ENCODE data around the gene BCOR.
A peak's percentile ranks its signal among the peaks of the same experiment; 100 is the strongest.

BCOR gene

DNA sequence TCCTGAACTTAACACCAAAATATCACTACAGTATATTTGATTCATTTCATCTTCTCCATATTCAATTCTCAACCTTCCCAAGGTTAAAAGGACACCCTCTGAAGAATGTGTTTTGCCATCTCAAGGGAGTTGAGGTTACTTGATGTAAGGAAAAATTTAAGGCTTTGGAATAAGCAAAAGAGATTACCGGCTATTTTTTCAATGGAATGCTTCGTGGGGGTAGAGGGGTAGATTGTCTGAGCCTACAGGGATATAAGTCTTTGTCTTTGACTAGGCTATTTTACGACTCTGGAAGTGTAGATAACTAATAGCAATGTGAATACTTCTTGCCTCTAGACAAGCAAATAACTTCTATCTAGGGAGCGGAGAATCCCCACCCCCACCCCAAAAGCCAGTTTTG, 78.2 kb downstream of the BCOR start:
- no peak for DNase-seq (ENCODE audit: low read depth)

- no peak for DNase-seq (ENCODE audit: low read depth)
These were observed 79.7 kb downstream of the BCOR start for GRCh38 chrX:40018041-40018440.

- DNase-seq (ENCODE audit: low read depth), result no peak
These were observed 81.0 kb downstream of the BCOR start for GRCh38 chrX:40016749-40017148.

- no peak for DNase-seq (ENCODE audit: low read depth)
These were observed 82.1 kb downstream of the BCOR start for GRCh38 chrX:40015693-40016092.

DNA sequence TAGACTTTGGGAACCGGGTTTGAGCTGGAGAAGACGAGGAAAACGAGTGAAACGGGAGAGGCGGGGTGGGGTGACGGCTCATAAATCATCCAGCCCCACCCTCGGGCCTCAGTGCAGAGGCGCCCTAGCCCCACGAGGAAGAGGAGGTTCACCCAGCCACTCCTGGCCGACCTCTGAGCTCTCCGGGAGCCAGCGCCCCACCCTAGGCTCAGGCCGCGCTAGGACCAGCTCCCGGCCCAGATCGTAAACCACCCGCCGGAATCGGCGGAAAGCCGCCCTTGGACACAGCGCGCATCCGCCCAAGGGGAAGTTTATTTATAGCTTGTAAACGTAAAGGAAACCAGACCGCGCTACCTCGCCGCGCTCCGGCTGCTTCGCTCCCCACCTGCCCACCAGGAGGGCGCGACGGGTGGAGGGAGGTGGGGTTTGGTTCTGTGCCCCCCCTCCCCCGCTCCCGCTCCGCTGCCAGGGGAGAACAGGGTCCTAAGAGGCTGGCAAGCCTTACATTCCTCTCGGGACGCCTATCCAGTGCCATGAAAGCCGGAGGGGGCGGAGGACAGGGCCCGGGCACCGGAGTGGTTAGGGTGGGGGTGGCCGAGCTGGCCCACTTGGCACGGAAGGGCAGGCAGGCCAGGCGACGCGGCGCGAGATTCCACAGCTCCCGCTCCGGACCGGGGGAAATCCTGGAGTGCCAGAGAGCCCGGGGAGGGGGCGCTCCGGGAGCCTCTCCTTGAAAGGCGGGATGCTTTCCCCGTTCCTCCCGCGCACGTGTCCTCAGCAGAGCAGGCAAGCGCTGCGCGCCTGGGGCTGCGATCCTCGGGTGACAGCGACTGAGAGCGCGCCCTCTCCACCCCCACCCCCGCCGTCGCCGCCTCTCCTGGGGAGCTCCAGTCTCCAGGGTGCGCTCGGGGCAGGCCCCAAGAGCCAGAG, 84.2 kb downstream of the BCOR start:
- DNase-seq (ENCODE audit: low read depth), result peak; percentile 76

DNA sequence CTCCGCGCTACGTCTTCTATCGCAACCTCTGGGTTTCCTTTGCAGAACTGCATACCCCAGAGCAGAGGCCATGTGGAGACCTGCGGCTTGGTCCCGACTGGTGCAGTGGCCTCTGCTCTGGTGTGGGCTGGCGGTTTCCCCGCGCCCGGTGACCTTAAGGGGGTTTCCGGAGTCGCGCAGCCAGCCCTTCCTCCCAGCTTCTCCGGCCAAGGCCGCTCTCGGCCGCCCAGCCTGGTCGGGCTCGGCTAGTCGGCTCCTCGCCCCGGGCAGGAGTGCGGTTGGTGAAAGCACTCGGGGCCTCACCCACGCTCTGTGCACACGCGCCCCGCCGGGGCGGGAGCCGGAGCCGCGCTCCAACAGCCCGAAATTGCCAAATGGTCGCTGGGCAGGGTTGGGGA, 84.9 kb downstream of the BCOR start:
- peak; percentile 54 for DNase-seq (ENCODE audit: low read depth)

DNA sequence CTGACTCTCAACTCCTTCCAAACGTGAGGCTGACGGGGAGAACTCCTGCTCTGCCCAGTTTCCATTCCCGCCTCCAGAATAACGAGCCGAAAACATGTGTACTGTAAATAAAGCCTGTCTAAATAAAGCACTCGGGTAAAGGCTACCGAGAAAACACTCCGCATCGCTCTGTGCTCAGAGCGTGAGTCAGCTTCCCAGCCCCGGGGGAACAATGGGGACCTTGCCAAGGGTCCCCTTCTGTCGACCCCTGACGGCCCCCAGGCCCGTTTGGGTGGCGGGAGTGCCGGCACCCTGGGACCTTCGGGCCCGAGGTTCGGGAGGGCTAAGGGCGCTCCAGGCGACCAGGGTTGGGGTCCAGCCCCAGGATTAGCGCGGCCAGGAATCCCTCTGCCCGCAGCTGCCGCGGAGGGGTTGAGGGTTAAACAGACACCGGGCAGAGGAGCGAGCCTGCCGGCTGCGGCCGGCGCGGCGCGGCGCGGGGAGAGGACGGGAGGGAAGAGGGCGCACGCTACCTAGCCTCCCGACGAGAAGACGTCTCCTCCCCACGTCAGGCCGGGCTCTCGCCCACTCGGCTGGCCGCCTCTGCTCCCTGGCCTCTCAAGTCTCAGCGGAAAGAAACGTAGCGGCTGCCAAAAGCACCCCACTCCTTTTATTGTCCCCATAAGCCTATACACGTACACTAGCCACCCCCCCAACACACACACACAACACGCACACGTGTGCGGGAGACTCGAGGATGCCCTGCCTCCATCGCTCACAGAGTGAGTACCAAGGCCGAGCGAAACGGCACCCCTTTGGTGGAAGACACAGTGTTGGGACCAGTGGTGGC, 85.5 kb downstream of the BCOR start:
- peak; percentile 67 for DNase-seq (ENCODE audit: low read depth)

DNA sequence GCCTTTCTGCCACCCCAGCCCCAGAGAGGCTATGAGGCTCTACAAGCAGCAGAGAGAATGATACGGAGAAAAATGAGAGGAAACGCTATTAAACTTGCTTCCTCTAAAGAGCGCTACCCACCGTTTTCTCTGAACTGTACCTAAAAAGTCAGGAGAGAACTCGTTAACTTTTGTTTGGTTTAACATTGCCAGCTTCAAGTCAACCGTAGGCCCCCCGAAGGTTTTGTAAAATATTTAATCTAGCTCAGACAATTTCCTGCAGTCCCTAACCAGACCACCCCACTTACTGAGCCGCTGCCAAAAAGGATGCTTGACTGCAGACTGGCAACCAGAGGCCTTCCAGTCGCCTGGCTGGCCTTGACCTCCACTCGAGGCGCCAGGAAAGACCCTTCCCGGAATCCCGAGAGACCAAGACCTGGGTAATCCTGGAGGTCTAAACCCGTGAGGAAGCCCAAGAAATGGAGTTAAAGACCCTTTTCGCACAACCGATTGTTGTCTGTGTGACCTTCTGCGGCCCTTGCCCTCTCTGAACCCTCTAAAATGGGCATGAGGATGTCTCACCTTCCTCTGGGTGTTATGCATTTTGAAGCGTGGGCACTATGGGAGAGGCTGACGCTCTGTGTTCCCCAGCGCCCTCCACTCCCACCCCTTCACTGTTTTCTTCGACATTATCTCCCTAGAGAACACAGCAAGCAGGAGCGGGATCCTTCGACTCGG, 86.3 kb downstream of the BCOR start:
- DNase-seq (ENCODE audit: low read depth), result no peak

DNA sequence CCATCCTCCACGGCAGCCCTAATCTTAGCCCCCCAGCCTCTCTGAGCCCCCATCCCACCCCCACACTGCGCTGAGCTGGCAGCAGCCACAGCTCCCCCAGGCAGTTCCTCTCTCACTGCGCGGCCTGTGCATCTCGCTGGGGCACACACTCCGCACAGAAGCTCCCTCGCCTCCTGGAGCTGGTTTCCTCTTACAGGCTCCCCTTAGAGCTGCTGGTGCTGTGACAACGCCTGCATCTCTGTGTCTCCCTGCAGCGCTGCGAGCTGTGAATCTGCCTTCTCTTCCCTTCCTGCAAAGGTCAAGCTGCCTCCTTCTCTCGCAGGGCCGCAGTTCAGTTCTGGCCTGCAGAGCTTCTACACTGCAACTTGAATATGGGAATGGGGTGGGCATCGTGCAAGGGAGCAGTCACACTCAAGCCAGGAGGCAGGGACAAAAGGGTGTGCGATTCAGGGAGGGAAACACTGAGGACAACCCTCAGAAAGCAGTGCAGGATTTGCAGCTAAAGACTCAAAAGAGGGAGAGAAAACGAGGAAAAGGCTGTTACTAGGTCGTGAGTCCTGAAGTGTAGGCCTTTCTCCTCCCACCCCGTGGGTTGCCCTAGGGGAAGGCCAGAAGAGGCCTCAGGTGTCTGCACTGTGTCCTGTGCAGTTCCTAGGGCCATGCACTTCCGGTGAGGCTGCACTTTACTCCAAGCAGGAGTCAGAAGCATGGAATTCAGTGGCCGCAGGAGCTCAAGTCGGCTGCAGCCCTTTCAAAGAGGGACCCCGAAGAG, 87.0 kb downstream of the BCOR start:
- DNase-seq (ENCODE audit: low read depth), result no peak

- DNase-seq (ENCODE audit: low read depth), result no peak
These were observed 87.9 kb downstream of the BCOR start for GRCh38 chrX:40009890-40010289.

DNA sequence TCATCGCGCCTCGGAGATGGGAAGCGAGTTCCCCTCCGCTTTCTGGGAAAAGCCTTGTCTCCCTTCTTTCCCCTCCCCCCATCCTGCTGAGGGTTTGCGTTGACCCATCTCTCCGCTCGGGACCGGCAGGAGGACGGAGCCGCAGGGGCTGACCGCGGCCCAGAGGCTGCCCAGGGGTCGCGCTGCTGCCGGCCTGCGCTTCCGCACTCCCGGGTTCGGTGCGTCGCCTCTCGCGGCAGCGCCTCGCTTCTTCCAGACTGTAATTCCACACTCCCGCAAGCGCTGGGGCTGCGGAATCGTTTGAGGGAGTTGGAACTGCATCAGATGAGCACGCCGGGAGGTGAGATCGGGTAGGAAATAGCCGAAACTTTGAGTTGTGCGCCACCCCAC, 88.3 kb downstream of the BCOR start:
- DNase-seq (ENCODE audit: low read depth), result no peak

- DNase-seq (ENCODE audit: low read depth), result no peak
These were observed 88.8 kb downstream of the BCOR start for GRCh38 chrX:40008791-40009461.

DNA sequence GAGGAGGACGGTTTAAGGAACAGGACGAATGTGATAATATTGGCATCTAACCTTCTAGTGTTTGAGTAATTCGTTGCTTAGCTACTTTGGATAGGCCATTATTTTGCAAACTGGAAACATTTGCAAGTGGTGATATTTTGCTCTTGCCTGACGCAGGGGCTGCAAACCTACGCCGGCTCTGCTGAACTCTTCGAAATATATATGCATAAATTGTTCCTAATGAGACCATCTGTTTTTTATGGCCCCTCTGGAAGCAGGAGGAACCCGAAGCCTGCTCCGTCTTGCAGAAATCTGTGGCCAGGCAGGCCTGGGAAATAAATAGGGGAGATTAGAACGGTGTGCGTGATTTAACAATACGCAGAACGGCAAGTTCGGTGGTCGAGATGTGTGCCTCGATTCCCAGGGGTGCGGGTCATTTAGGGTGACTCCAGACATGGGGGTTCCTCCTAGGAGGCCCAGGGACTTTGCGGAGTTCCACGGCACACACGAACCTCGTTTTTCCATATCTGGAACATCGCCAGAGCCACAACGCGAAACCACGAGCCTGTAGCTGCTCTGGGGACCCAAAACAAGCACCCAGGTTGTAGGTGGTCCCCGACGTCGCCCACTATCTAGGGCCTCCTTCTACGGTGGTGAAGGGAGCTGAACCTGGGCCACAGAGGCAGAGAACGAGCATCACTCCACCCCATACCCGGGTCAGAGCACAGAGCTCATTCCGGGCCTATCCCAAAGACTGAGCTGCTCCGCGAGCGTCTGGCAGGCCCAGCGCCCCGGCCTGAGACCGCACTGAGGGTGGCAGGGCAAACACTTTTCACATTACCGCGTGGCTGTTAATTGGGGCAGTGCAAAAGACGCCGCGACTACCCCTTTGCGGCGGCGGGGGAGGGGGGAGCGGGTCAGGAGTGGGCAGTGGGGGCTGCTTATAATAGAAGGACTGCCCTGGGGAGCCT, 89.7 kb downstream of the BCOR start:
- no peak for DNase-seq (ENCODE audit: low read depth)

DNA sequence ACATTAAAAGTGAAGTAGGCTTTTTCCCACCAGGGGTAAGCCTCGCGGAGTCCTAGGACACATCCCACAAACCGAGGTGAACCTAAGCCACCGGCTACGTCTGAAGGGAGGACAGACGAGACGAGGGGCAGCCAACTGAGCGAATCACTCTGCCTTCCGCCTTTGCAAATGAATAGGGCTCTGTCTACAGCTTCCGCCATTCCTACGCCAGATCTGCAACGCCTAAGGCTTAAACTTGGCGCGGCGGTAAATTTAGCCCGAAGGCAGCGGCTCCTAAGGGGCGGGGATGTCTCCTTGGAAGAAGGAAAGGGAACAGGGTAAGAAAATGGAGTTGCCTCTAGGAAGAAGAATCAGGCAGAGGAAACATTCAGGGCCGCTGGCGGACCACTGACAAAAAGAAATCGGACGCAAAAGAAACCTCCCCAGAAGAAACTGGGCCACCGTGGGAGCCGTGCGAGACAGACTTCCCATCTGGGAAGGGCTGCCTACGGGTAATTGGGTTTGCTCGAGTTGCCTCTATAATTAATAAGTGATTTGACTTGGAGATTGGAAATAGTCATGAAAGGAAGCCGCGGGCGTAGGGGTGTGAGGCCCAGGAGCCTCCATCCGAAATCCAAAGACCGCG, 90.5 kb downstream of the BCOR start:
- DNase-seq (ENCODE audit: low read depth), result no peak

GRCh38 chrX:40006106-40007017, 91.4 kb downstream of the BCOR start:
- DNase-seq (ENCODE audit: low read depth), result peak; percentile 41

- no peak for DNase-seq (ENCODE audit: low read depth)
These were observed 92.3 kb downstream of the BCOR start for GRCh38 chrX:40005292-40006011.

DNA sequence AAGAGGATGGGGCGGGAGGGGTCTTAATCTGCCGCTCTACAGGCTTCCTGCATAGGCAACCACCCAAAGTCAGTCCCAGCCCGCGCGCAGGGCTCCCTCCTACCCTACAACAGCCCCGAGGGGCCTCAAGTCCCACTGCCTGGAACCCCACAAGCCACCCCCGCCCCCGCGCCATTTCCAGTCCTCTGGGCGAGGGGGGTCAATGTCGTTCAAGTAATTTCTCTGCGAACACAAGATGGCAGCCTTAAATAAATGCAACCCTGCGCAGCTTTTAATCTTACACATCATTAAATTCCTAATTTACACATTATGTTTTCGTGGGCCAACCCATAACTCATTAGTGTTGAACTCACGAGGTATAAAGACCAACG, 92.9 kb downstream of the BCOR start:
- DNase-seq (ENCODE audit: low read depth), result no peak

- DNase-seq (ENCODE audit: low read depth), result no peak
These were observed 93.6 kb downstream of the BCOR start for GRCh38 chrX:40004246-40004535.

All from ELR (cell line).